ENCODE data around the gene PELI2. TPM values are rescaled to one million over a fixed set of nuclear protein-coding genes. Genes with fewer than 3 reads are reported as not detected.

The PELI2 gene
- polyA plus RNA-seq, 1 donor (not counting 4 experiments of a cell fraction or from before 2014, with no cell fraction given), result not detected

- FAIRE-seq, result no peak
- H3K4me1 ChIP-seq (ENCODE audit: control insufficient read depth, extremely low read depth, insufficient read depth, low read length), result no peaks in the 10 kb centered on the region
- DNase-seq (ENCODE audit: low read depth, low spot score), result no peak
These were observed 64.2 kb downstream of the PELI2 start for GRCh38 chr14:56182410-56182809.

GRCh38 chr14:56183631-56184157, 65.5 kb downstream of the PELI2 start:
- H3K27me3 ChIP-seq (ENCODE audit: control insufficient read depth, extremely low read depth, insufficient read depth, low read length), result no peaks in the 10 kb centered on the region
- no peak overlapping the region for H3K27ac ChIP-seq (ENCODE audit: control insufficient read depth, insufficient read depth, low read length)
- H3K4me1 ChIP-seq (ENCODE audit: control insufficient read depth, extremely low read depth, insufficient read depth, low read length), result no peaks in the 10 kb centered on the region
- no peaks in the 10 kb centered on the region for H4K20me1 ChIP-seq (ENCODE audit: control insufficient read depth, extremely low read depth, insufficient read depth, low read length)
- H3K9ac ChIP-seq (ENCODE audit: control insufficient read depth, extremely low read depth, insufficient read depth, low read length), result no peak overlapping the region
- H3K79me2 ChIP-seq (ENCODE audit: control insufficient read depth, insufficient read depth, low read length), result no peaks in the 10 kb centered on the region
- no peaks in the 10 kb centered on the region for H3K9me1 ChIP-seq (ENCODE audit: control insufficient read depth, extremely low read depth, insufficient read depth, low read length)
- no peak overlapping the region for H3K4me2 ChIP-seq (ENCODE audit: control insufficient read depth, extremely low read depth, insufficient read depth, low read depth, low read length)
- no peak overlapping the region for H3K4me3 ChIP-seq (ENCODE audit: control insufficient read depth in 2 of 3, extremely low read depth in 1 of 3, insufficient read depth in 2 of 3, low read depth in 1 of 3, low read length in 3 of 3)
- FAIRE-seq (no peak), DNase-seq (ENCODE audit: low read depth, low spot score) (no peak)
- no peaks in the 10 kb centered on the region for H3K36me3 ChIP-seq (ENCODE audit: control insufficient read depth in 2 of 2, extremely low read depth in 1 of 2, insufficient read depth in 2 of 2, low read length in 2 of 2)
- no peaks in the 10 kb centered on the region for H3K9me3 ChIP-seq (ENCODE audit: control insufficient read depth, low read depth, low read length)
- dilution Hi-C loops (cut with MboI; ENCODE audit: extremely low pct_ligation_motif_present, low sequenced_read_pairs), result no loop called here
- TF ChIP-seq EZH2 (IDR thresholded peaks at IDR 0.05; ENCODE audit: low read length), result no peak
- TF ChIP-seq CTCF (optimal IDR thresholded peaks at IDR 0.05 in 1 of 3, IDR thresholded peaks at IDR 0.05 in 1 of 3, conservative IDR thresholded peaks at IDR 0.05 in 1 of 3; ENCODE audit: extremely low read depth in 1 of 3, insufficient read depth in 2 of 3, low read length in 3 of 3), result no peak
- no peak overlapping the region for H2AFZ ChIP-seq (ENCODE audit: control insufficient read depth, low read length)

More at GRCh38 chr14:56182410-56182809, 64.2 kb downstream of the PELI2 start:
- Histone ChIP-seq H4K20me1 (ENCODE audit: control insufficient read depth, extremely low read depth, insufficient read depth, low read length) (no peaks in the 10 kb centered on the region), H3K36me3 (ENCODE audit: control insufficient read depth in 2 of 2, extremely low read depth in 1 of 2, insufficient read depth in 2 of 2, low read length in 2 of 2) (no peaks in the 10 kb centered on the region), H3K27me3 (ENCODE audit: control insufficient read depth, extremely low read depth, insufficient read depth, low read length) (peaks cover 4% of the 10 kb centered on the region), H3K9ac (ENCODE audit: control insufficient read depth, extremely low read depth, insufficient read depth, low read length) (no peak overlapping the region), H3K9me3 (ENCODE audit: control insufficient read depth, low read depth, low read length) (no peaks in the 10 kb centered on the region), H3K9me1 (ENCODE audit: control insufficient read depth, extremely low read depth, insufficient read depth, low read length) (no peaks in the 10 kb centered on the region), H3K4me3 (ENCODE audit: control insufficient read depth in 2 of 3, extremely low read depth in 1 of 3, insufficient read depth in 2 of 3, low read depth in 1 of 3, low read length in 3 of 3) (no peak overlapping the region), H2AFZ (ENCODE audit: control insufficient read depth, low read length) (no peak overlapping the region), H3K79me2 (ENCODE audit: control insufficient read depth, insufficient read depth, low read length) (no peaks in the 10 kb centered on the region), H3K27ac (ENCODE audit: control insufficient read depth, insufficient read depth, low read length) (no peak overlapping the region), H3K4me2 (ENCODE audit: control insufficient read depth, extremely low read depth, insufficient read depth, low read depth, low read length) (no peak overlapping the region)
- dilution Hi-C loops (cut with MboI; ENCODE audit: extremely low pct_ligation_motif_present, low sequenced_read_pairs), result no loop called here
- TF ChIP-seq CTCF (optimal IDR thresholded peaks at IDR 0.05 in 1 of 3, IDR thresholded peaks at IDR 0.05 in 1 of 3, conservative IDR thresholded peaks at IDR 0.05 in 1 of 3; ENCODE audit: extremely low read depth in 1 of 3, insufficient read depth in 2 of 3, low read length in 3 of 3) (no peak), EZH2 (IDR thresholded peaks at IDR 0.05; ENCODE audit: low read length) (no peak)

All from keratinocyte (primary cell).